Measurements from ENCODE around the gene RFX7.
"Not testable (repeated sequence)": the region's sequence is repeated elsewhere in the genome, so short reads cannot be mapped to it uniquely, and the experiment has no call there.

RFX7 gene

GRCh38 chr15:56160966-56161365 lies 82.7 kb downstream of the RFX7 start:
- Histone ChIP-seq H3K27me3 (ENCODE audit: control insufficient read depth, insufficient read depth, low read length) (no peaks in the 10 kb centered on the region), H3K9ac (ENCODE audit: low read depth, low read length) (no peak overlapping the region), H3K36me3 (ENCODE audit: insufficient read depth, low read length) (no peaks in the 10 kb centered on the region), H3K4me2 (ENCODE audit: low read length) (no peak overlapping the region), H3K4me1 (ENCODE audit: control insufficient read depth, insufficient read depth, low read length) (no peaks in the 10 kb centered on the region), H3K9me3 (replicated peaks; ENCODE audit: low read length) (no peaks in the 10 kb centered on the region), H3K4me3 (ENCODE audit: low read length) (no peak overlapping the region)

DNA sequence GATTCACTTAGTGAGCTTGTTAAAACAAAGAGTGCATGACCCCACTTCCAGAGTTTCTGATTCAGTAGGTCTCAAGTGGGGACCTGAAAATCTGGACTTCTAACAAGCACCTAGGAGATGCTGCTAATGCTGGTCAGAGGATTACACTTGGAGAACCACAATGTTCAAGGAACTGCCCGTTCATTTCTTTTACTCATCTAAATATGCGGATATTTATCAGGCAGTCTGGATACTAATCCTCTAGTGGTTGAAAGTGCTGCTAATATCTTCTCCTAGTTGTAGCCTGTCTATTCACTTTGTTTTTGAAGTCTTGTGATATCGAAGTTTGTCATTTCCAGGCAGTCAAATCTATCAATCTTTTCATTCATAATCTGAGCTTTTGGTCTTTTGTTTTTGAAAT lies 86.8 kb downstream of the RFX7 start:
- Histone ChIP-seq H3K4me1 (ENCODE audit: control insufficient read depth, insufficient read depth, low read length) (no peaks in the 10 kb centered on the region), H3K4me3 (ENCODE audit: low read length) (no peak overlapping the region), H3K9ac (ENCODE audit: low read depth, low read length) (no peak overlapping the region), H3K4me2 (ENCODE audit: low read length) (no peak overlapping the region), H3K36me3 (ENCODE audit: insufficient read depth, low read length) (no peaks in the 10 kb centered on the region), H3K27me3 (ENCODE audit: control insufficient read depth, insufficient read depth, low read length) (no peaks in the 10 kb centered on the region), H3K9me3 (replicated peaks; ENCODE audit: low read length) (no peaks in the 10 kb centered on the region)

DNA sequence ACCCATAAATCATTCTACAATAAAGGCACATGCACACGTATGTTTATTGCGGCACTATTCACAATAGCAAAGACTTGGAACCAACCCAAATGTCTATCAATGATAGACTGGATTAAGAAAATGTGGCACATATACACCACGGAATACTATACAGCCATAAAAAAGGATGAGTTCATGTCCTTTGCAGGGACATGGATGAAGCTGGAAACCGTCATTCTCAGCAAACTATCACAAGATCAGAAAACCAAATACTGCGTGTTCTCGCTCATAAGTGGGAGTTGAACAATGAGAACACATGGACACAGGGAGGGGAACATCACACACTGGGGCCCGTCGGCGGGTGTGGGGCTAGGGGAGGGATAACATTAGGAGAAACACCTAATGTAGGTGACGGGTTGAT lies 88.4 kb downstream of the RFX7 start:
- not testable (repeated sequence) for H3K9ac ChIP-seq (ENCODE audit: low read depth, low read length); H3K36me3 ChIP-seq (ENCODE audit: insufficient read depth, low read length); H3K9me3 ChIP-seq (replicated peaks; ENCODE audit: low read length); H3K4me1 ChIP-seq (ENCODE audit: control insufficient read depth, insufficient read depth, low read length); H3K27me3 ChIP-seq (ENCODE audit: control insufficient read depth, insufficient read depth, low read length); H3K4me2 ChIP-seq (ENCODE audit: low read length); H3K4me3 ChIP-seq (ENCODE audit: low read length)

DNA sequence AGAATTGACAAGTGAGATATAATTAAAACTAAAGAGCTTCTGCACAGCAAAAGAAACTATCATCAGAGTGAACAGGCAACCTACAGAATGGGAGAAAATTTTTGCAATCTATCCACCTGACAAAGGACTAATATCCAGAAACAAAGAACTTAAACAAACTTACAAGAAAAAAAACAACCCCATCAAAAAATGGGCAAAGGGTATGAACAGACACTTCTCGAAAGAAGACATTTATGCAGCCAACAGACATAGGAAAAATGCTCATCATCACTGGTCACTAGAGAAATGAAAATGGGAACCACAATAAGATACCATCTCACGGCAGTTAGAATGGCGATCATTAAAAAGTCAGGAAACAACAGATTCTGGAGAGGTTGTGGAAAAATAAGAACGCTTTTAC lies 88.9 kb downstream of the RFX7 start:
- not testable (repeated sequence) for H3K4me3 ChIP-seq (ENCODE audit: low read length); H3K9me3 ChIP-seq (replicated peaks; ENCODE audit: low read length); H3K36me3 ChIP-seq (ENCODE audit: insufficient read depth, low read length); H3K4me2 ChIP-seq (ENCODE audit: low read length); H3K4me1 ChIP-seq (ENCODE audit: control insufficient read depth, insufficient read depth, low read length); H3K9ac ChIP-seq (ENCODE audit: low read depth, low read length); H3K27me3 ChIP-seq (ENCODE audit: control insufficient read depth, insufficient read depth, low read length)

GRCh38 chr15:56150204-56150603 lies 93.5 kb downstream of the RFX7 start:
- Histone ChIP-seq H3K9me3 (replicated peaks; ENCODE audit: low read length) (no peaks in the 10 kb centered on the region), H3K9ac (ENCODE audit: low read depth, low read length) (no peak overlapping the region), H3K4me2 (ENCODE audit: low read length) (no peak overlapping the region), H3K27me3 (ENCODE audit: control insufficient read depth, insufficient read depth, low read length) (no peaks in the 10 kb centered on the region), H3K4me3 (ENCODE audit: low read length) (no peak overlapping the region), H3K4me1 (ENCODE audit: control insufficient read depth, insufficient read depth, low read length) (no peaks in the 10 kb centered on the region), H3K36me3 (ENCODE audit: insufficient read depth, low read length) (no peaks in the 10 kb centered on the region)

GRCh38 chr15:56148064-56148463 lies 95.6 kb downstream of the RFX7 start:
- H3K36me3 ChIP-seq (ENCODE audit: insufficient read depth, low read length), result no peaks in the 10 kb centered on the region
- no peaks in the 10 kb centered on the region for H3K9me3 ChIP-seq (replicated peaks; ENCODE audit: low read length)
- H3K4me3 ChIP-seq (ENCODE audit: low read length), result no peak overlapping the region
- H3K4me2 ChIP-seq (ENCODE audit: low read length), result no peak overlapping the region
- no peaks in the 10 kb centered on the region for H3K4me1 ChIP-seq (ENCODE audit: control insufficient read depth, insufficient read depth, low read length)
- no peaks in the 10 kb centered on the region for H3K27me3 ChIP-seq (ENCODE audit: control insufficient read depth, insufficient read depth, low read length)
- H3K9ac ChIP-seq (ENCODE audit: low read depth, low read length), result no peak overlapping the region

DNA sequence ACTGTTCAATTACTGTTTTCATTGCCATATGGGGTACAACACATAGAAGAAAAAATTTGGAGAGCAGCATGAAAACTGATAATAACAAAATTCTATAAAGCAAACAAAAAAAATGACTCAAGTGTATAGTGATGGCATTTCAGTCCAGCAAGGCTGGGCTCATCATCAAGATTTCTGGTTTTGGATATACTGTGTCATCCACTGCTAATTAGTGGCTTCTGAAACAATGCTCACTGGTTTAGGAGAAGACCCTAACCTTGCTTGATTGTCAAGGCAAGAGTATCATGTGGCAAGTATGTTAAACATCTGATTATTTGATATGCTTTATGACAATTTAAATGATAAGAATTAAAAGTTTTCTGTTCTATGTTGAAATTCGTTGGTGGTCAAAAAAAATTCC lies 96.9 kb downstream of the RFX7 start:
- H3K4me1 ChIP-seq (ENCODE audit: control insufficient read depth, insufficient read depth, low read length), result no peaks in the 10 kb centered on the region
- no peak overlapping the region for H3K9ac ChIP-seq (ENCODE audit: low read depth, low read length)
- H3K4me3 ChIP-seq (ENCODE audit: low read length), result no peak overlapping the region
- H3K9me3 ChIP-seq (replicated peaks; ENCODE audit: low read length), result no peaks in the 10 kb centered on the region
- peaks cover 4% of the 10 kb centered on the region for H3K36me3 ChIP-seq (ENCODE audit: insufficient read depth, low read length)
- no peaks in the 10 kb centered on the region for H3K27me3 ChIP-seq (ENCODE audit: control insufficient read depth, insufficient read depth, low read length)
- H3K4me2 ChIP-seq (ENCODE audit: low read length), result no peak overlapping the region

DNA sequence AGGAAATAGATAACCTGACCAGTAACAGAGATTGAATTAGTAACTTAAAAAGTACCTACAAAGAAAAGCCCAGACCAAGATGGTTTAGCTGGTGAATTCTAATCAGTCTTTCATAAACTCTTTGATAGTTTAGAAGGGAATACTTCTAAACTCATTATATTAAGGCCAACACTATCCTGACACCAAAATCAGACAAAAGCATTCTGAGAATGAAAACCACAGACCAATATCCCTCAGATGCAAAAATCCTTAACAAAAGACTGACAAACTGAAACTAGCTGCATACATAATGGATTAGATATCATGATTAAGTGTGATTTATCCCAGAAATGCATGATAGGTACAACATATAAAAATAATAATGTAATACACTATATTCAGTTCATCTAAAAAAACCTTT lies 115.6 kb downstream of the RFX7 start:
- no peaks in the 10 kb centered on the region for H3K27me3 ChIP-seq (ENCODE audit: control insufficient read depth, insufficient read depth, low read length)
- H3K4me1 ChIP-seq (ENCODE audit: control insufficient read depth, insufficient read depth, low read length), result no peaks in the 10 kb centered on the region
- no peak overlapping the region for H3K4me3 ChIP-seq (ENCODE audit: low read length)
- peaks cover 9% of the 10 kb centered on the region for H3K9me3 ChIP-seq (replicated peaks; ENCODE audit: low read length)
- no peak overlapping the region for H3K4me2 ChIP-seq (ENCODE audit: low read length)
- no peak overlapping the region for H3K9ac ChIP-seq (ENCODE audit: low read depth, low read length)
- H3K36me3 ChIP-seq (ENCODE audit: insufficient read depth, low read length), result peaks cover 17% of the 10 kb centered on the region

- H3K9me3 ChIP-seq (replicated peaks; ENCODE audit: low read length), result peaks cover 9% of the 10 kb centered on the region
- no peak overlapping the region for H3K4me2 ChIP-seq (ENCODE audit: low read length)
- H3K9ac ChIP-seq (ENCODE audit: low read depth, low read length), result no peak overlapping the region
Measured at GRCh38 chr15:56126409-56126808, 117.3 kb downstream of the RFX7 start.

GRCh38 chr15:56124391-56124790 lies 119.3 kb downstream of the RFX7 start:
- peaks cover 9% of the 10 kb centered on the region for H3K9me3 ChIP-seq (replicated peaks; ENCODE audit: low read length)
- no peaks in the 10 kb centered on the region for H3K4me1 ChIP-seq (ENCODE audit: control insufficient read depth, insufficient read depth, low read length)
- H3K9ac ChIP-seq (ENCODE audit: low read depth, low read length), result no peak overlapping the region
- H3K36me3 ChIP-seq (ENCODE audit: insufficient read depth, low read length), result peaks cover 13% of the 10 kb centered on the region
- H3K4me3 ChIP-seq (ENCODE audit: low read length), result no peak overlapping the region
- H3K4me2 ChIP-seq (ENCODE audit: low read length), result no peak overlapping the region
- no peaks in the 10 kb centered on the region for H3K27me3 ChIP-seq (ENCODE audit: control insufficient read depth, insufficient read depth, low read length)

More at GRCh38 chr15:56126409-56126808, 117.3 kb downstream of the RFX7 start:
- no peak overlapping the region for H3K4me3 ChIP-seq (ENCODE audit: low read length)
- no peaks in the 10 kb centered on the region for H3K4me1 ChIP-seq (ENCODE audit: control insufficient read depth, insufficient read depth, low read length)
- peaks cover 17% of the 10 kb centered on the region for H3K36me3 ChIP-seq (ENCODE audit: insufficient read depth, low read length)
- H3K27me3 ChIP-seq (ENCODE audit: control insufficient read depth, insufficient read depth, low read length), result no peaks in the 10 kb centered on the region

GRCh38 chr15:56105855-56106254 lies 137.8 kb downstream of the RFX7 start:
- H3K9me3 ChIP-seq (replicated peaks; ENCODE audit: low read length), result no peaks in the 10 kb centered on the region
- H3K9ac ChIP-seq (ENCODE audit: low read depth, low read length), result no peak overlapping the region
- H3K4me3 ChIP-seq (ENCODE audit: low read length), result no peak overlapping the region
- H3K27me3 ChIP-seq (ENCODE audit: control insufficient read depth, insufficient read depth, low read length), result no peaks in the 10 kb centered on the region
- H3K4me1 ChIP-seq (ENCODE audit: control insufficient read depth, insufficient read depth, low read length), result no peaks in the 10 kb centered on the region
- peaks cover 11% of the 10 kb centered on the region for H3K36me3 ChIP-seq (ENCODE audit: insufficient read depth, low read length)
- no peak overlapping the region for H3K4me2 ChIP-seq (ENCODE audit: low read length)

GRCh38 chr15:56102441-56102840 lies 141.2 kb downstream of the RFX7 start:
- H3K9me3 ChIP-seq (replicated peaks; ENCODE audit: low read length), result no peaks in the 10 kb centered on the region
- H3K4me2 ChIP-seq (ENCODE audit: low read length), result no peak overlapping the region
- no peak overlapping the region for H3K9ac ChIP-seq (ENCODE audit: low read depth, low read length)
- no peaks in the 10 kb centered on the region for H3K4me1 ChIP-seq (ENCODE audit: control insufficient read depth, insufficient read depth, low read length)
- H3K27me3 ChIP-seq (ENCODE audit: control insufficient read depth, insufficient read depth, low read length), result no peaks in the 10 kb centered on the region
- peaks cover 15% of the 10 kb centered on the region for H3K36me3 ChIP-seq (ENCODE audit: insufficient read depth, low read length)
- no peak overlapping the region for H3K4me3 ChIP-seq (ENCODE audit: low read length)
